ENCODE results near the gene MIEF2.

Gene MIEF2

DNA sequence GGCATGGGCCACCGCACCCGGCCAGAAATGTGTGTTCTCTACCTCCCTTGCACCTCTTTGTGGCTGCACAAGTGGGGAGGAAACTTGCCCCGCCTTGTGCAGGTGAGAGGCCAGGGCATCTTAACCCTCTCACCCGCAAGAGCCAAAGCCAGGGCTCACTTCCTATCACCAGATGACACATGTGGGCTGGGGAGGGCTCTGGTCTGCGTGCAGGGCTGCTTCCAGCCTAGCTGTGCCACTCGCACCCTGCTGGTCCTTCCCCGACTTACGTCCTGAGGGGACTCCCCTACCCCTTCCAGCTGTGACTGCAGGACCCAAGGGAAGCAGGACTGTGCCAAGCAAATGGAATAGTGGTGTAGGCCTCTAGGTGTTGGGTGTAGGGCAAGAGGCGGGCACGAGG lies 6.9 kb downstream of the MIEF2 start:
- TF ChIP-seq, protein P1, sequence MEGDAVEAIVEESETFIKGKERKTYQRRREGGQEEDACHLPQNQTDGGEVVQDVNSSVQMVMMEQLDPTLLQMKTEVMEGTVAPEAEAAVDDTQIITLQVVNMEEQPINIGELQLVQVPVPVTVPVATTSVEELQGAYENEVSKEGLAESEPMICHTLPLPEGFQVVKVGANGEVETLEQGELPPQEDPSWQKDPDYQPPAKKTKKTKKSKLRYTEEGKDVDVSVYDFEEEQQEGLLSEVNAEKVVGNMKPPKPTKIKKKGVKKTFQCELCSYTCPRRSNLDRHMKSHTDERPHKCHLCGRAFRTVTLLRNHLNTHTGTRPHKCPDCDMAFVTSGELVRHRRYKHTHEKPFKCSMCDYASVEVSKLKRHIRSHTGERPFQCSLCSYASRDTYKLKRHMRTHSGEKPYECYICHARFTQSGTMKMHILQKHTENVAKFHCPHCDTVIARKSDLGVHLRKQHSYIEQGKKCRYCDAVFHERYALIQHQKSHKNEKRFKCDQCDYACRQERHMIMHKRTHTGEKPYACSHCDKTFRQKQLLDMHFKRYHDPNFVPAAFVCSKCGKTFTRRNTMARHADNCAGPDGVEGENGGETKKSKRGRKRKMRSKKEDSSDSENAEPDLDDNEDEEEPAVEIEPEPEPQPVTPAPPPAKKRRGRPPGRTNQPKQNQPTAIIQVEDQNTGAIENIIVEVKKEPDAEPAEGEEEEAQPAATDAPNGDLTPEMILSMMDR (conservative IDR thresholded peaks at IDR 0.05; ENCODE audit: low read depth, low read length) = no peak
- H3K4me3 ChIP-seq (ENCODE audit: low read depth, low read length) = no peak overlapping the region
- DNase-seq (ENCODE audit: low read depth) = no peak

DNA sequence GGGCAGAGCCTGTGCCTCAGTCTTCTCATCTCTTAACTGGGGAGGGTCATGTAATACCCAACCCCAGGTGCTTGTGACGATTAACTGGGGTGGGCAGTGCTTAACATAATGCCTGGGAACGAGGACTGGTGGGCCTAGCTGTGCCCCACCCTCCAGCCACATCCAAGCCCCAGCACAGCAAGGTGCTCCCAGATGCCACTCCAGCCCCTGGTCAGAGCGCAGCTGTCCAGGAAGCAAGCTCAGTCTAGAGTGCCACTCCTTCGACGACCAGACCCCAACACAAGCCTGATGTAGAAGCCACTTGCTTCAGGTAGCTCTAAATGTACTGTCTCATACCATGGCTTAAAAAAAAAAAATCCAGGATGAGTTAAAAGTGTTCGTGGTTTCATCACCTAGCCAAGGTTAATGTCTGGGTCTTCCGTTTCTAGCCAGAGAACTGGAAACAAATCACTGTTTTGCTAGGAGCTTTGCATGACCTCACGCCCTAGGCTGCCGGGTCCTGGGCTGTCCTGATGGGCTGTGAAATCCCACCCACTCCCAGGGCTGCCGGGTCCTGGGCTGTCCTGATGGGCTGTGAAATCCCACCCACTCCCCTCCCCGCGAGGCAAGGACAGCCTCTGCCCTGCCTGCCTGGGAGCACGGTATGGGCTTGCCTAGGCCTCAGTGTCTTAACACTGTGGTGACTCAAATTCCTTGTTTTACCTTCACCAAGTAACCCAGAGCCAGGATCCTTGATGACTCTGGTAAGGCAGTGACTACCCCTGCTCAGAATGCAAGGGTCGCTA lies 7.7 kb downstream of the MIEF2 start:
- DNase-seq (ENCODE audit: low read depth) = peak; percentile 39
- no peak overlapping the region for H3K4me3 ChIP-seq (ENCODE audit: low read depth, low read length)
- TF ChIP-seq, protein P1 (conservative IDR thresholded peaks at IDR 0.05; ENCODE audit: low read depth, low read length) = no peak

DNA sequence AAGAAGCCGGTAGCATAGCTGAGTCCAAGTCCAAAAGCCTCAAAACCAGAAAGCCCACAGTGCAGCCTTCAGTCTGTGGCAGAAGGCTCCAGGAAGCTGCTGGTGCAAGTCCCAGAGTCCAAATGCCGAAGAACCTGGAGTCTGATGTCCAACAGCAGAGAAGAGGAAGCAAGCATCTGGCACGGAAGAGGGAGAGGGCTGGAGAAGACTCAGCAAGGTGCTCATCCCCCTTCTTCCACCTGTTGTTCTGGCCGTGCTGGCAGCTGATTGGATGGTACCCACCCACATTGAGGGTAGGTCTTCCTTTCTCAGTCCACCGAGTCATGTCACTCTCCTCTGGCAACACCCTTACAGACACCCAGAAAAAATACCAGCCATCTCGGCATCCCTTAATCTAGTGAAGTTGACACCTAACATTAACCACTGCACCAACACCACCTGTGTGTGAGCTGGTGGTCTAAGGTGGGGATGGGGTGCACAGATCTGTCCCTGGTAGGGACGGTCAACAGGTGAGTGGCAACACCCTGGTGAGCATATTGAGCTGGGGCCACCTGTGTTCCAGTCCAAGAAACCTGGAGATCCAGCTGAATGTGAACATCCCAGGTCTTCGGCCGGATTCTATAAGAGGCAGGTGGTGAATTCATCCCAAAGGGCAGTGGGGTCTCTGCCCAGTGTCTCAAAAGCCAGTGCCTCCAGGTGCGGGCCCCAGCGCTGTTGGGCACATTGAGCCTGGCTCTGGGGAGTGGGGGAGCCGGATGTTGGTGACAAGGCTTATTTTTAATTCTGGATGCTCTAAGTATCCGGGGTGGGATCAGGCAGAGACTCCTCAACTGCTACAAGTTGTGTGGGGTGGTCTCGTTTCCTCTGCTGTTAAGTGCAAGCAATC lies 9.8 kb downstream of the MIEF2 start:
- DNase-seq (ENCODE audit: low read depth) = no peak
- no peak overlapping the region for H3K4me3 ChIP-seq (ENCODE audit: low read depth, low read length)
- TF ChIP-seq, protein P1 (conservative IDR thresholded peaks at IDR 0.05; ENCODE audit: low read depth, low read length) = no peak

DNA sequence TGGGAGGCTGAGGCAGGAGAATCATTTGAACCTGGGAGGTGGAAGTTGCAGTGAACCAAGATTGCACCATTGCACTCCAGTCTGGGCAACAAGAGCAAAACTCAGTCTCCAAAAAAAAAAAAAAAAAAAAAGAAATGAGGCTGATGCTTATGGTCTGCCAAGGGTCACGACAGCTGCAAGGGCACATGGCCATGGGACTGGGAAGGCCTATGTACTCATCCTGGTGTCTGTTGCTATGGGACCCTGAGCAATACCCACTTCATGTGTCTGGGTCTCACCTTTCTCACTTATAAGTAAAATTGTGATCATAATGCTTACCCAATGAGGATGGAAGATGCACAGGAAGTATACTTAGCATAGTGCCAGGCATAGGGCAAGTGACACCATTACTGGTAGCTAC lies 16.6 kb downstream of the MIEF2 start:
- TF ChIP-seq, protein P1 (conservative IDR thresholded peaks at IDR 0.05; ENCODE audit: low read depth, low read length) = no peak
- DNase-seq (ENCODE audit: low read depth) = no peak
- no peak overlapping the region for H3K4me3 ChIP-seq (ENCODE audit: low read depth, low read length)

DNA sequence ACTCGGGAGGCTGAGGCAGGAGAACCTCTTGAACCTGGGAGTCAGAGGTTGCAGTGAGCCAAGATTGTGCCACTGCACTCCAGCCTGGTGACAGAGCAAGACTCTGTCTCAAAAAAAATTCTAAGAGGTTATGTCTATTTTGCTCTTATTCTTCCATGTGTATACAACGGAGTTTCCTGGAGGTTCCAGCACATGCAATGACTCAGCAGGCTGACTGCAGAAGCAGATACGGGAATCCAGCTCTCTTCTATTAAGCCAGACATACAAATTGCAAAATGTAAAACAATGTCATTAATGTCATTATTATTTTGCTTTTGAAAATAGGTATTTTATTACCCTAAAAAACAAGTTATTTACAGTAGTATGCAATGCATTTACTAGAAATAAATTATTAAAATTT lies 18.4 kb downstream of the MIEF2 start:
- TF ChIP-seq, protein P1 (conservative IDR thresholded peaks at IDR 0.05; ENCODE audit: low read depth, low read length) = no peak
- peak; percentile 76 for DNase-seq (ENCODE audit: low read depth)
- no peak overlapping the region for H3K4me3 ChIP-seq (ENCODE audit: low read depth, low read length)

DNA sequence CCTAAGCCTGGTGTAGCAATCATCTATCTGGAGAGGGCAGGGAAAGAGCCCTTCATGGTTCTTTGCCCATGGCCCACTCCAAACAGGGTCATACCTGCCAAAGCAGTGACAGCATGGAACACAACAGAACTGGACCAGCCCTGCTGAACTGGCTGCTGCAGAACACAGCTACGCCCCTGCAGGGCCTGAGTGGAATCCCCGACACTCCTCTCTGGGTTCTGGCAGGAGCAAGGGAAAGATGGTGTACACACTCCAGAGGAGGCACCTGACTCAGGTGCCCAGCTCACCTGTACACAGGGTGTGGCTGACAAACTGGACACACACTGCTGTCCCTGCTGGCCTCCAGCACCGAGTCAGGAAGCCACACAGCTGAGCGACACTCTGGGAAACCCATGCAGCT lies 19.8 kb downstream of the MIEF2 start:
- DNase-seq (ENCODE audit: low read depth) = no peak
- TF ChIP-seq, protein P1 (conservative IDR thresholded peaks at IDR 0.05; ENCODE audit: low read depth, low read length) = no peak
- H3K4me3 ChIP-seq (ENCODE audit: low read depth, low read length) = no peak overlapping the region
